LHCN-M2 (cell line): ENCODE measurements around the gene ERG28. TPM values are rescaled to one million over a fixed set of nuclear protein-coding genes. Genes with fewer than 3 reads are reported as not detected.
"Not testable (repeated sequence)": the region's sequence is repeated elsewhere in the genome, so short reads cannot be mapped to it uniquely, and the experiment has no call there.

Experiments used
- DNase-seq: peaks from one replicate; pipeline ENCODE4 v3.0.0-alpha.2; 2012; ENCODE audit warnings: low read depth
- polyA plus RNA-seq: library from polyadenylated mRNA; unstranded; fragments of >200 nt; gene quantifications from one replicate; pipeline ENCODE4 v1.2.1, GENCODE V29; 2012; ENCODE audit warnings: missing spikeins
- total RNA-seq: library from RNA; depleted of rRNA; stranded (reverse); fragments of >200 nt; gene quantifications from 2 replicates; pipeline ENCODE4 v1.2.3, GENCODE V29; 2014; rRNA removed

The ERG28 gene, protein sequence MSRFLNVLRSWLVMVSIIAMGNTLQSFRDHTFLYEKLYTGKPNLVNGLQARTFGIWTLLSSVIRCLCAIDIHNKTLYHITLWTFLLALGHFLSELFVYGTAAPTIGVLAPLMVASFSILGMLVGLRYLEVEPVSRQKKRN
- total RNA-seq: 9.1 and 9.8 TPM in 2 replicates
- 17.3 TPM for polyA plus RNA-seq

DNA sequence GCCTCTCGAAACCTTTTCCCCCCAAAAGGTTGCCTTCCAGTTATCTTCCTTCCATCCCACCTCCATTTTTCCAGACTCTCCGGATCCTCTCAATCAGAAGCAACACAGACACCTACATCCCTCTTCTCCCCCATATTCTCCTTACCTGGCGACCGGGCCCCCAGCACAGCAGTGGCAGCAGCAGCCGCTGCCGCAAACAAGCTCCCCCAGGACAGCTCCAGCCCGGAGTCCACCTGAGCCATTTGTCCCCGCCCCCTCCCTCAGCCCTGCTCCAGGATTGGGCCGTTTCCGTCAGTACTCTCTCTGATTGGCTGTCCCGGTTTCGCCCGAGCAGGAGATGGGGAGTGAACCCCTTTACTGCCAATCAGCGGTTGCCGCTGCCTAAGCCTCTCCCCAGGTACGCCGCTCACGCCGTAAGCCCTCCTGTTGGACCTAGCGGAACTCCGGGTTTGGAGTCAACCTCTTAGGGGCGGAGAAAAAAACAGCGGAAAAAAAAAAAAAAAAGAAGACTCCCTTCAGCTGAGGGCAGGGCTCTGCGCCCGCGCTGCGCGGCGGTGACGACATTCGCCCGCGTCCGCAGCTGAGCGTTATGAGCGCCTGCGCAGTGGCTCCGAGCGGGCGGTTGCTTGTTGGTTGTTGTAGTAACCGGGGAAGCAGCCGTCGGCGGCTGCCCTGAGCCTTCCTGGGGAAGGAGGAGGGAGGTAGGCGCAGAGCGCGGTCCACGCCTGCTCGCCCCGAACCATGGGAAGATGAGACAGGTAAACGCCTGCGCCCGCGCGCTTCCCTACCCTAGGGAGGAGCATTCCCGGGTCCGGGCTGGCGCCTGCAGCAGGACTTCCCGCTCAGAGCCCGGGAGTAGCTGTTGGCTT lies at the start of gene ERG28, which contains the start of gene TTLL5:
TSS of gene ERG28 (minus strand) at position 247 of the 869 bp plus-strand sequence. CDS start 3,374 bp downstream, outside the sequence.
TSS of gene TTLL5 (plus strand) at position 617 of the 869 bp plus-strand sequence. CDS start 1,904 bp downstream, outside the sequence.
- DNase-seq: peak; percentile 96

DNA sequence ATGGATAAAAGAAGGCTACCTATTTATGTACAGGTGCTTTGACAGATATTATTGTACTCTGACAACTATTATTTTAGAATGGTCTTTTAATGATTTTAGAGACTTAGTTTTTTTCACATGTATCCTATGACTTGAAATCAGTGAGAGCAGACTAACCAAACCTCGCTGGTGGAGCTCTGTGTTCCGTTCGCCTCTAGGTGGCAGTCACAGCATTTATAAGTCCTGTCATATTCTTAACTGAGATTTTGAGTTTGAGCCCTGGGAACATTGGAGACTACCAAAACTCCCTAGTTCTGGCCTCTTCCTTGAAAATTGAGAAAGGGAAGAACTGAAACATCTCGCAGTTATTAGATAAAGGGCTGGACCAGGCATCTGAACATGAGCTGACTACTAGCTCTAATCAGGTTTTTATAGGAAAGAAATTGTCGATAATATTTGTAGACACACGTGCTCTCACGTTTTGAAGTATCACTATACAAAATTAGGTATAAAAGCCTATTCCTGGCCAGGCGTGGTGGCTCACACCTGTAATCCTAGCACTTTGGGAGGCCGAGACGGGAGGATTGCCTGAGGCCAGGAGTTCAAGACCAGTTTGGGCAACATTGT lies 48.6 kb upstream of the ERG28 start:
- DNase-seq: peak; percentile 77

DNA sequence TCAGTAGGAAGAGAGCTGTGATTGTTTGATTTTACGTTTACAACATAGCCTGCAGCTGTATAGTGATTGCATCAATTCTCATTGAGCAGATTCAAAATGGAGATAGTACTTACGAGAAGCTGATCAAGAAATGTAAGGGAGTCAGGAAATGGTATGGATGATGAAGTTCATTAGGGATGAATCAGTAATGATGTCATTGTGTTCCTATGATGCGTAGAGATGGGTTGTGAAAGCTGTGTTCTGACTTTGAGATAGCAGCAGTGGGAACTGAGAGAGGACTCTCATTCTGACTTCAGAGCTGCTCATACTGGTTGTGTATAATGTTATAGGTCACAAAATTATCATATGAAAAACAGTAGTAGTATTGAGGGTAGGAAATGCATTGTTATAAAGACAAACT lies 44.3 kb upstream of the ERG28 start:
- no peak for DNase-seq

DNA sequence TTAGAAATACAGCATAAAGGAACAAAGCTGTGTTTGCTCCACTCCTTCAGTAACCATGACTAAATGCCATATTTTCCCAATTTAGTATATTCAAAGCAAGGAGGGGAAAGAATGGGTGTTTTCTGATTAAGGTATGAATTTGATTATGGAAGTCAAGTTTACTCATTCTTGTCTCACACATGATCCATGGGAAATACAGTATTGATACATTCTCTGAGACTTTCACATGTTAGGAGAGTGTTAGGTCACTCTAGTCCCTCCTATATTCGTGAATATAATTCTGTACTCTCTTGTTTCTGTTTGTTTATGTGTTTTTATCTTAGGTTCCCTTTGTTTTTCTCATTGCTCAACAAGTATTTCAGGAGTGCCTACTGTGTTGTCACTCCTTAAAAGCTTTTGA lies 42.8 kb upstream of the ERG28 start:
- no peak for DNase-seq

DNA sequence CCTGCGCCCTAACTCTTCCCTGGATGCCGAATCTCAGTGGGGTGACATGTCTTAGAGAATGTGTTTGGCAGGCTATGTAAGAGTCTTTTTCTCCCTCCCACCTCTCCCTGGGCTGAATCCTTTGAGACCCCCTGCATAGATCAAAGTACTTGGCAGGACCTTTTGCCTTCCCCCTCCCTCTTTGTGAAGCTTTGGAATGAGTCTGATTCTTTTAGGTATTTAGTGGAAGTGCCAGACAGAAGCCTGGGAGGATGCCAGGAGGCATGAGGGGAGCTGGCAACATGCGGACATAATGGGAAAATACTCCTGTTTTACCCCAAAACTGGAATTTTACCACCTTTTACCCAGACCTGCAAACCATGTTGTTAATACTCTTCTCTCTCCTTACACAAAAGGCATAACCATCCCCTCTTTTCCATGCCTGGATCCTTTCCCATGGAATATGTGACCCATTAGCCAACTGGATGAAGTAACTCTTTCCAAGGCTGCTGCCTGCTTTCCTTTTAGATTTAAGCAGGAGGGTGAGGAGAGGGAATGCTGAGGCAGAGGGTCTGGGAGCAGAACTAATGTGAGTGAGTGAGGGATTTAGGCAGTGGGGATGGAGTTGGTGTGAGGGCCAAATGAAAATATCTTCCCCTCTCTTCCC lies 42.1 kb upstream of the ERG28 start:
- DNase-seq: no peak

DNA sequence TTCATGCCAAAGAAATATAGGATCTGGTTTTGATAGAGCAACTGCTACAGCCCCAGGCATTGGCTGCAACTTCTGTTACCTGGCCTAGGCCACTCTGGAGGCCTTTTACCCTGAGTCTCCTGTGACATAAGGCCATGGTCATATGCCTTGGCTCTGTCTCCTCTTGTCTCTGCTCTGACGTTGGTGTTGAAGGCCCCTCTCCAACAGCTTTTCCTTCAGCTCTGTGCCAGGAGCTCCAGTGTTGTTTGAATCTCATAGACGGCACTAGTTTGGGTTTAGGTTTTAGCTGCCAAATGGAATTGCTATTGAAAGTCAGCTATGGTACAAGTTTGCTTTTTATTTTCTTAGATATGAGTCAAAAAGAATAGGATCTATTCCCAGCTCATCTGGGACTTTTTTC lies 41.4 kb upstream of the ERG28 start:
- DNase-seq: no peak

DNA sequence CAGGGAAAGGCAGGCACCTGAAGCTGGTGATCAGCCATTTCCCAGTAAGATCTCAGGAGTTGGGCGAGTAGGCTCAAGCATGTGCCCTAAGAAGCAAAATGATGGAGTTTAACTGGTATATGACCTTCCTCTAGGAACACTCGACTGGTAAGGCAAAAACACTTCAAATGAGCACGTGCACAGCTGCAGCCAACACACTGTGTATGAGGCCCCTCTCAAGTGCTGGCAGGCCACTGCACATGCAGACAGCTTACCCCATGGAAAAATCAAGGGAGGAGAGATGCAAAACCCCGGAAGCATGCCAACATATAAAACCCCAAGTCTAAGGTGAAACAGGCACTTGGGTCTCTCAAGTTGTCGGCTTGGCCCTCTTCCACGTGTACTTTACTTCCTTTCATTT lies 39.6 kb upstream of the ERG28 start:
- no peak for DNase-seq

DNA sequence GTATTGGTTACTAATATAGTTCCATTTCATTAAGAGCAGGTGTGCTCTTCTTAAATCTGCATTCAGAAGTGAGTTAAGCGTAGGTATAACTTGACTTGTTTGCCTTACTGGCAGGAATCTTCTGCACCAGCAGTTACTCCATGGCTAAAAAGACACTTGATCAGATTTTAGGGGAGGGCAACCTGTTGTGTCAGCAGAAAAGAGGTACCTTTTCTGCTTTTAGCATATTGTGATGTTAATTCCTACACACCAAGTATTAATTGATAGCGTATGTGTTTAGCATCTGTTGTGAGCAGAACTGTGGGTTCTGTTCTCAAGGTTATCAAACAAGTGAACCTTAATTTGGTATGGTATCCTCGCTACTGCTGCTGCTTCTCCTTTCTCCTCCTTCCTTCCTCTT lies 38.7 kb upstream of the ERG28 start:
- DNase-seq: no peak

DNA sequence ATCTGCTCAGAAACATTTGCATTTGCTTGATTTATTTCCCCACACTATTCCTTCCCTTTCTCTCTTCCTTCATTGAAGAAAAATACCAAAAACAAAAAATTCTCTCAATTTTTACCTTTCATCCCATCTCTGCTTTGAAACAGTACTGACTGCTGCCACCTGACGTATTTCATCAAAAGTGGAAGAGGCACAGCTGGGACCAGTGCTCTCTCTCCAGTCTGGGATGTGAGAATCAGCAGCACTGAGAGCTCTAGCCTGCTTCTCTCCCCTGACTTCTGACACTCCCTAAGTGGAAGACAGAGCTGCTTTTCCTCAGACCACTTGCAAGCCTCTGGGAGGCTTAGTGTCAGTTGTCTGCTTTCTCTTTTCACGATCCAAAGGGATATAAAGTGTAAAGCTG lies 37.2 kb upstream of the ERG28 start:
- no peak for DNase-seq

DNA sequence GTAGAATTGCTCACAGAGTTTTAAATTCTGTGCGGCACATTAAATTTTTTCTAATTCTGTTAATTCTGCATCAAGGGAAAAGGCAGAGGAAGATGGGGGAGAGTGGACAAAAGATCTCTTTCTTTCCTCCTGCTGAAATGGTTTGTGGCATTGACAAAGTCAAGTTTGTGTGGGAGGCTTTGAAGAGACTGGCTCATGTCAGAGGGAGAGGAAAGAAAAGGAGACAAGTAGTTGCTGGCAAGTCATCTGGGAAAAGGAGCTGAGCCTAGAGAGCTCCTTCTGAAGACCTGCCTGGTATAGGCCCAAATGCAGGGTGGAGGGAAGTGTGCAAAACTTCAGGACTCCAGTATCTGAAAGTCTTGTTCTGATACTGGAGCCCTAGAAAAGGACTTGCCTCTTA lies 36.7 kb upstream of the ERG28 start:
- no peak for DNase-seq

DNA sequence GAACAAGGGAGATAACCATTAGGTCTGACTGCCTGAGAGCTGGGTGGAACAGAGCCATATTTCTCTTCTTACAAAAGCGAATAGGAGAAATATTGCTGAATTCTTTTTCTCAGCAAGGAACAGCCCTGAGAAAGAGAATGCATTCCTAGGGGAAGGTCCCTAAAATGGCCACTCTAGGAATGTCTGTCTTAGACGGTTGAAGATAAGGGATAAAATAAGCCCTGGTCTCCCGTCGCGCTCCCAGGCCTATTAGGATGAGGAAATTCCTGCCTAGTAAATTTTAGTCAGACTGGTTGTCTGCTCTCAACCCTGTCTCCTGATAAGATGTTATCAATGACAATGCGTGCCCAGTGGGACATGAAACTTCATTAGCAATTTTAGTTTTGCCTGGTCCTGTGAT lies 34.3 kb upstream of the ERG28 start:
- DNase-seq: not testable (repeated sequence)

DNA sequence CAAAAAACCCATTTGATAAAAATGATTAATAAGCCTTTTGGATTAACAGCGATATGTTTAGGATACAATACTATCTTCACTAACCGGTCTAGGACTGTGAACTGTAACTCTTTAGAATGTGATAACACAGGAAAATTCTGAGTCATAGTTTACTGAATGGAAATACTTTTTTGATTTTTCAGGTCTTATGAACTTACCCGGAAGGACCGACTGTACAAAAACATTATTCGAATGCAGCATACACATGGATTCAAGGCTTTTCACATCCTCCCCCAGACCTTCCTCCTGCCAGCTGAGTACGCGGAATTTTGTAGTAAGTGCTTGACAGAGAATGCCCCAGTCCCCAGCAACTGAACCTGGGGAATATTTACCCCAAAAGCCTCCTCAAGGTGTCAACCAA lies 29.3 kb upstream of the ERG28 start:
- no peak for DNase-seq

DNA sequence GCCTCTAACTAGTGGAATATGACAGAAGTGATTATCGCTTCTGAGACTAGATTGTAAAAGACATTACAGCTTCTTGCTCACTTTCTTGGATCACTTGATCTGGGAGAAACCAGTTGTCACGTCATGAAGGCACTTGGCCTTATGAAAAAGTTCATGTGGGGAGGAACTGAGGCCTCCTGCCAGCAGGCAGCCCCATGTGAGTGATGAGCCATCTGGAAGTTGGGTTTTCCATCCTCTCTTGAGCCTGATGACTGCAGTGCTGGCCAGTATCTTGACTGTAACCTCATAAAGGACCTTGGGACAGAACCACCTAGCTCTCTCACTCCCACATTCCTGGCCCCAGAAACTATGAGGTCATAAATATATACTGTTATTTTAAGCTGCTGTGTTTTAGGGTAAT lies 28.3 kb upstream of the ERG28 start:
- peak; percentile 7 for DNase-seq

DNA sequence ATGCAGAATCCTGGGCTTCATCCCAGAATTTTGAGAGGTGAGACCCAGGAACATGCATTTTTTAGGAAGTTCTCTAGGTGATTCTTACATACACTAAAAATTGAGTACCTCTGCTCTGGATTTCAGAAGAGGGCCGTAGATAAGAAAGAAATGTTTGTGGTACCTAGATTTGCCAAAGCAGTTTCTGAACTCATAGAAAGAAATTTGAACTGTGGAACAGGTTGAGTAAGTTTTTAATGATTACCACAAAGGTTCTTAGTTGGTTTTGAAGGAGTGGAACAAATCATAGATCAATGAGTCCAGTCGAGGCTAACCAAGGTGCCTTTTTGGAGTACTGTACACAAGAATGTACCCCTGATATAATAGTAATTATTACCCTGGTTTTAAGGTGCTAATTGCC lies 25.2 kb upstream of the ERG28 start:
- DNase-seq: no peak

DNA sequence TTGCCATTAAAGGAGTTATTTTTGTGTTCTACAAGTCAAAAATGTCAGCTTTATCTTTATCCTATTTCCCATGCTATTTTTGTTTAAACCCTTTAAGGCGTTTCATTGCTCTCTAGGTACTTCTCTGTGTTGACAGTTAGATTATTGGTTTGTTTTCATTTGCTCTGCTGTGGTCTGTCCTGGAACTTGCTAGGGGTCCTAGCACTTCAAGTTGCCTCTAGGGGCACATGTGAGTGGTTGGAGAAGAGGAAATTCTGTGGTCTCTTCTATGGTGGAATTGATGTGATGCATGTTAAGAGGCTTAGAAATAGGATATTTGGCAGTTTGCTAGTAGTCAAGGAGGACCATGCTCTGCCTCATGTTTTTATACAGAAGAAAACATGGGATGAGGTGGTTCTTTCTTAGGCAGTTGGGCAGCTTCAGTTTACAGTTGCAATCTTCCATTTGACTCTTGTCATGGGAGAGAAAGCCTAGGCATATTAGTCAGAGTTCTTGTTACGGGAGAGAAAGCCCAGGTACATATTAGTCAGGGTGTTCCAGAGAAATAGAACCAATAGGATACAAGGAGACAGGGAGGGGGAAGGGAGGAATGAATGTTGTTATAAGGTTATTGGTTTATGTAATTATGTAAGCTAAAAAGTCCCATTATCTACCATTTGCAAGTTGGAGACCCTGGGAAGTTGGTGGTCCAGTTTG lies 14.7 kb upstream of the ERG28 start:
- DNase-seq: peak; percentile 17

DNA sequence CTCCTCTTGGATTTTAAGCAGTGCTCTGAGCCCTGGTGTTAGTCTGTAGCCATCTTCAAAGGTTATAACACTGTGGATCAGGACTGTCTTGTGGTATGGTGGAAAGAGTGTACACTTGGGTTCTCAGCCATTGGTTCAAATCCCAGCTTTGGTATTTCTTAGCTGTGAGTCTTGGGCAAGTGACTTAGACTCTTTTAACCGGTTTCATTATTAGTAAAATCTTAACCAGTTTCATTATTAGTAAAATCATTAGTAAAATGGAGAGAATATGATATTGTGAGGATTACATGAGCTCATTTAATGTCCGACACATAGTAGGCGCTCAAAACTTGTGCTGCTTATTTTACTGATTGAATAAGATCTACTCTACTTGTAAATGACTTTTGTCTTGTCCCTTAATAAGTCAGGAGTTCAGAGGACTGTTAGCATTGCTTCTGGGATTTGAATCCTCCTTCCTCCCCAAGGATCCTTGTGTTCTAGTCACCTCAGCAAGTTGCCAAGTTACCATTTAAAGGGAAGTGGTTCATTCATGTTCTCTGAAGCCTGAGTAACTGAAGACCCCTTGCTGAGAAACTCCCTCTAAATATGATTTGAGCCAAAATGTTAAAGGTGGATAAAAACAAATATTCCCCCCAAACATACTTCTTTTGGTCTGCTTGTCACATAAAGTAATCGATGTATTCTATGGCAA lies 12.8 kb upstream of the ERG28 start:
- DNase-seq: no peak

DNA sequence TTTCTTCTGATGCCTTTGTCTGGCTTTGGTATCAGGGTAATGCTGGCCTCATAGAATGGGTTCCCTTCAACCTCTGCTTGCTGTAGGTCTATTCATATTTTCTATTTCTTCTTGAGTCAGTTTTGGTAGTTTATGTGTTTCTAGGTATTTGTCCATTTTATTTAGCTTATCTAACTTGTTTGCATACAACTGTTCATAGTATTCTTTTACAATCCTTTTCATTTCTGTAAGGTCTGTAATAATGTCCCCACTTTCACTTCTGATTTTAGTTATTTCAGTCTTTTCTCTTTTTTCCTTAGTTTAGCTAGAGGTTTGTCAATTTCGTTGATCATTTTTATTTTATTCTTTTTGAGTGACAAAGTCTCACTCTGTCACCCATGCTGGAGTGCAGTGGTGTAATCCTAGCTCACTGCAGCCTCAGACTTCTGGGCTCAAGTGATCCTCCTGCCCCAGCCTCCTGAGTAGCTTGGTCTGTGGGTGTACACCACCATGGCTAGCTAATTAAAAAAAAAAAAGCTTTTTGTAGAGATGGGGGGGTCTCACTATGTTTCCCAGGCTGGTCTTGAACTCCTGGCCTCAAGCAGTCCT lies 12.0 kb upstream of the ERG28 start:
- DNase-seq: no peak

DNA sequence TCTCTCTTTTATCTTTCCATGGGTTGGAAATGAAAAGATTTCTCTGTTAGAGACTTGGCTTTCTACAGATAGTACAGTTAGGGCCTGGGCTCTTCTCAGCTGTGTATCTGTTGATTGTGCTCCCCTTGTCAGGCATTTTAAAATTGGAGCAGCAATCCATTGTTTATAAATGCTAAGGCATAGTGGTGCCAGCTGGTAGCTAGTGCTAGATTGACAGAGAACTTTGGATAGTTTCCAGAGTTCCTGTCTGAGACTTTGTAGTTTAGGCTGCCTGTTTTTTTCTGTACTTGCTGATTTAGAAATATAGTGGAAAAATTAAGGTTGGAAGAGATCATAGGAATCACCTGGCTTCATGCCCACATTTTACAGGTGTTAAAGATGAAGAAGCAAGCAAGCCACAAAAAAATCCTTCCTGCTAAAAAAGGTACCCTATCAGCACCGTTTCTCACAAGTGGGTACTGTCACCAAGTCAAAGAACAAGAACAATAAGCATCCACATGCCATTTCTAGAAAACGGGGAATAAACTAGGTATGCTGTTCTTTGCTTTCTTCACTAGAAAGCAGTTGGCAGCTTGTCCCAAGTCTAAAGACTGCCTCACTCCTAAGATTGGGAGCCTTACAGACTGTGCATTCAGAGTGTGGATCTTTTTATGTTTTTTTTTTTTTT lies 6.6 kb upstream of the ERG28 start:
- DNase-seq: no peak

DNA sequence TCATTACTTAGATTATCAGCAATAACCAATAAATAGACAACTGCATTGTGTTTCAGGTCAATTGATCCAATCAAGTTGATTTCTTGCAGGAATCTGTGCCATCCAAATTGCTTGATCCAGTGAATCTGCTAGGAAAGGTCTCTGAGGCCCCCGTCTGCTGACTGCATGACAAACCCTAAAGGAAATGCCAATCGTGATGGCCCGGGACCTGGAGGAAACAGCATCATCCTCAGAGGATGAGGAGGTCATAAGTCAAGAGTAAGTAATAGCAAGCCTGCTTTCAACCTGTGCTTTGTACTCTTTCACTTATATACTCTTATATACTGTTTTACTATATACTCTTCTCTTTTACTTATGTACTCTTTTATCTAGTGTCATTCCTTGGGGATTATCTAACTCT lies 2.3 kb upstream of the ERG28 start:
- no peak for DNase-seq

DNA sequence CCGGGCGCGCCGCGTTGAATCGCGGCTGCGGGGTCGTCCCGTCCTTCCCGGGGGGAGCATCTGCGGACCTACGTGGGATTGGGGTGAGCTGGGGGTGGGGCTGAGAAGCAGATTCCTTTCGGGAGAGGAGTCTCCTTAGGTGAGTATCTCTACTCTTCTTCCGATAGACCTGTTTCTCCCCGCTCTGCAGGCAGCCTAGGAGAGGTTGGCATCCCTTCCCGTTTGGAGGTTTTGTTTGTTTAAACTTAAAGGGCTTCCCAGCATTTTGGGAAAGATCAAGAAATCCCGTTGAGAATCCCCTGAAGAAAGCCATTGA lies 781 bp upstream of the ERG28 start:
- DNase-seq: no peak
